Measurements from ENCODE around the gene SLIT3.

The SLIT3 gene

DNA sequence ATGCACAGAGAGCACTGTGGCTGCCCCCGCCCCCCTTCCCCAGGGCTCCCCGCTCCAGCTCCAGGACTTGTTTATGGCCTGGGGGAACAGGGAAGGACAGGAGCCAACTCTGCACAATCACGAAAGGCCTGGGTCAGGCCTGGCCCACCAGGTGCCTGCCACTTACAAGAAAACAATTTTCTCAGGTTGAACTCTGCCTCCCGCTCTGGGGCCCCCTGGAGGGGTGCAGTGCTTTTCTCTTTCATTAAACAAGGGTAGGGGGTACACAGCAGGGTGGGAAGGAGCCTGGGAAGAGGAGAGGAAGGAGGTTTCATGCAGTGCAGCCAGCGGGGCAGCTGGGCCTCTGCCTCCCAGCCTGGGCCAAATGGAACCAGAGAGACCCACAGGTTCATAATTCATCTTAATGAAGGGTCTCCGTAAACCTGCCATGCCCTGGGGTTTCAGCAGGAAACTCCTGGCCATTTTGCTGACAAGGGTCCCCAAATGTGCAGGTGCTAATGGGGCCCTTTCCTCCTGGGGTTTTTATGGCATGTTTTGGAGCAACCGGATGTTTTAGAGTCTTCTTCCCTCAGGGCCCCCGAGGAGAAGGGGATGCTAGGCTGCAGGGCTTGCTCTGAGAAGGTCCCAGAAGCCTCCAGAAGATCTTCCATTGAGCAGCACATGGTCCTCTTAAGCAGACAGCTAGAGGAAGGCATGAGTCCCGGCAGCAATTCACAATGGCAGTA lies 219.8 kb downstream of the SLIT3 start:
- TF ChIP-seq, protein P1, sequence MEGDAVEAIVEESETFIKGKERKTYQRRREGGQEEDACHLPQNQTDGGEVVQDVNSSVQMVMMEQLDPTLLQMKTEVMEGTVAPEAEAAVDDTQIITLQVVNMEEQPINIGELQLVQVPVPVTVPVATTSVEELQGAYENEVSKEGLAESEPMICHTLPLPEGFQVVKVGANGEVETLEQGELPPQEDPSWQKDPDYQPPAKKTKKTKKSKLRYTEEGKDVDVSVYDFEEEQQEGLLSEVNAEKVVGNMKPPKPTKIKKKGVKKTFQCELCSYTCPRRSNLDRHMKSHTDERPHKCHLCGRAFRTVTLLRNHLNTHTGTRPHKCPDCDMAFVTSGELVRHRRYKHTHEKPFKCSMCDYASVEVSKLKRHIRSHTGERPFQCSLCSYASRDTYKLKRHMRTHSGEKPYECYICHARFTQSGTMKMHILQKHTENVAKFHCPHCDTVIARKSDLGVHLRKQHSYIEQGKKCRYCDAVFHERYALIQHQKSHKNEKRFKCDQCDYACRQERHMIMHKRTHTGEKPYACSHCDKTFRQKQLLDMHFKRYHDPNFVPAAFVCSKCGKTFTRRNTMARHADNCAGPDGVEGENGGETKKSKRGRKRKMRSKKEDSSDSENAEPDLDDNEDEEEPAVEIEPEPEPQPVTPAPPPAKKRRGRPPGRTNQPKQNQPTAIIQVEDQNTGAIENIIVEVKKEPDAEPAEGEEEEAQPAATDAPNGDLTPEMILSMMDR (conservative IDR thresholded peaks at IDR 0.05; ENCODE audit: low read length): no peak
- no peak overlapping the region for H3K4me3 ChIP-seq (ENCODE audit: low read length)
- no peak for DNase-seq (ENCODE audit: low read depth)

DNA sequence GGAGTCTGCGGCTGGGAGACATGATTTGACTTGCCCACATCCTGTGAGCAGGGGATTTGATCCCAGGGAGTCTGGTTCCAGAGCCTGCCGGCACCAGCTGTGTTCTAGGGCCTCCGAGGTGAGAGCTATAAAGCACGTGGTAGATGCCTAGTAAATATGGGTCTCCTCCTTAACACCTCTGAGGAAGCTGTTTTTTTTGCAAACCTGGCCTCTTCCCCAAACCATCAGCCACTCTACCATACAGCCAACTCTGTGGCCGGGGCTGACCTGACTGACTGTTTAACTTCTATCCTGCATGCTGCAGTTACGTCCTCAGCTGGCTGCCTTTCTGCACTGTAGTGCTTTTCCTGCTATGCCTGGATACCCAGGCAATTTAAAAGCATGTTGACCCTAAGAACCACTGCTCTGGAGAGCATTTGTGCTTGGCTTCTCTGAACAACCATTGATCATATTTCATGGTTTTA lies 220.5 kb downstream of the SLIT3 start:
- TF ChIP-seq, protein P1 (conservative IDR thresholded peaks at IDR 0.05; ENCODE audit: low read length): no peak
- no peak overlapping the region for H3K4me3 ChIP-seq (ENCODE audit: low read length)
- no peak for DNase-seq (ENCODE audit: low read depth)

DNA sequence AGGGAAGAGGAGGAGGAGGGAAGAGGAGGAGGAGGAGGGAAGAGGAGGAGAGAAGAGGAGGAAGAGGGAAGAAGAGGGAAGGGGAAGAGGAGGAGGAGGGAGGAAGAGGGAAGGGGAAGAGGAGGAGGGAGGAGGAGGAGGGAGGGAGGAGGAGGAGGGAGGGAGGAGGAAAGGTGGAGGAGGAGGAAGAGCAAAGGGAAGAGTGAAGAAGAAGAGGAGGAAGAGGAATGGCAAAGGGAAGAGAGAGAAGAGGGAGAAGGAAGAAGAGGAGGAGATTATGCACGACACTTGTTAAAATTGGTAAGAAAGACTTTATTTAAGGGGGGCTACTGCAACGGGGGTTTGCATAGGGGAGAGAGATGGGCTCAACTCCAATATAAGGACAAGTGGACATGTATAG lies 221.2 kb downstream of the SLIT3 start:
- no peak overlapping the region for H3K4me3 ChIP-seq (ENCODE audit: low read length)
- TF ChIP-seq, protein P1 (conservative IDR thresholded peaks at IDR 0.05; ENCODE audit: low read length): no peak
- no peak for DNase-seq (ENCODE audit: low read depth)

DNA sequence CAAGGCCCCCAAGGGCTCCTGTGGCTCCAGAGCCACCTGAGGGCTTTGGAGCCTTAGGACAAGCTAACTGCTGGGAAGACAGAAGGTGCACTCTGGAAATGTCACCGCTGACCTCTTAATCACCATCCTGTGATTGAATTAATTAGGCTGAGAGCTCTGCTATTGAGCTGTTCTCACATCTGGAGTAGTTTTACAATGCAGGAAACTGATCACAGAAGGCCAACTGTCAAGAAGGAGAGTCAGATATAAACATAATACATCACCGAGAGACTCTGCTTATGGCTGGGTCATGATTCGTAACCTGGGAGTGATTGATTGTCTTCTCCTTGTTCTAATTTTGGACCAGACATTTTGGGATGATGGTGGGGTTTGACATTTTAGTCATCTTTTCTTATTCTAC lies 226.1 kb downstream of the SLIT3 start:
- H3K4me3 ChIP-seq (ENCODE audit: low read length): no peak overlapping the region
- TF ChIP-seq, protein P1 (conservative IDR thresholded peaks at IDR 0.05; ENCODE audit: low read length): no peak
- DNase-seq (ENCODE audit: low read depth): no peak

DNA sequence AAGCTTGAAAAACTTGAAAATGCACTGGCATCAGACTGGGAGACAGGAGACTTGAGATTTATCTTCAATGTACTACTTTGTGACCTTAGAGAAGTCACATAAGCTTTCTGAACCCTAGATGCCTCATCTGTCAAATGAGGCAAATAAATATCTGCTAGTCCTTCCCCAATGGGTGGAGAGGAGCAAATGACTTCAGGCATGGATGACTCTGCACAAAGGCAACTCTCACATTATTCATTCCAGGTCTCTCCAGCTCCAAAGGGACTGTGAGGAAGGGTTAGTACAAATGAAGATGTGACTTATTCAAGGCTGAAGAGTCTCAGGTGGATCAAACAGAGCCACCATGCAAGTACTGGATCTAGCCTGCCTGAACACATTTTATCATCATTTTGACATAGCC lies 228.7 kb downstream of the SLIT3 start:
- no peak for DNase-seq (ENCODE audit: low read depth)
- TF ChIP-seq, protein P1 (conservative IDR thresholded peaks at IDR 0.05; ENCODE audit: low read length): no peak
- no peak overlapping the region for H3K4me3 ChIP-seq (ENCODE audit: low read length)

DNA sequence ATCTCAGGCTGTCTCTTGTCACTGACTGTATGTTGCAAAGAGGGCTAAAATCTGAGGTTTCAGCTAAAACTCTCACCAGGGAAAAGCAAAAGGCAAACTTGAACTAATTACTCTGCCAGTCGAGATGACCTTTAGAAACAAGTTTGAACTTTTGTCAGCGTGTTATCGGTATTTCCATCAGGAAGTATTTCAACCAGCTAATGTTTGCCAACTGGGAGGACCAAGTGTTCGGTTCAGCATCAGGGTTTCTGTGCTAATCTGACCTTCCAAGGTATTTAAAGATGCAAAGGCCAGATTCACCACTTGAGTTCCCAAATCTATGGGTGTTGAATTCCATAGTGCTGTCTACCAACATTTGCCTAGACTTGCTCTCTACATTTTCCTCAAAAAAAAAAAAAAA lies 230.5 kb downstream of the SLIT3 start:
- TF ChIP-seq, protein P1 (conservative IDR thresholded peaks at IDR 0.05; ENCODE audit: low read length): no peak
- no peak overlapping the region for H3K4me3 ChIP-seq (ENCODE audit: low read length)
- DNase-seq (ENCODE audit: low read depth): no peak

DNA sequence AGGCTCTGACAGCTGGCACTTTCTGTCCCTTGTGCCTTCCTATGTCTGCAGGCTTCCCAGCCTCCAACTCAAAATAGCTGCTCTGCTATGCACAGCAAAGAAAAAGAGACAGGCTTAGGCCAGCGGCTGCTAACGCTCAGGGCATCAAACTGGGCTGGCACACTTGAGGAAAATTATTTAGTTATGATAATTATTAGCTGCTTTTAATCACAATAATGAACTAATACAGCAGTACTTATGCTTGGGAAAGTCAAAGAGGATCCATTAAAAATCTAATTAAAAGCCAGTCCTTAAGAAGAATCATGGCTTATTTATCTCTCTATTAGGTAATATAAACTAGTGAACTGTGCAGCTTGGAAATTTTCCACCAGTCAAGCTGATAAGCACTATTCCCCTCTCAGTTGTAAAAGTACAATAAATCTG lies 233.2 kb downstream of the SLIT3 start:
- DNase-seq (ENCODE audit: low read depth): no peak
- no peak overlapping the region for H3K4me3 ChIP-seq (ENCODE audit: low read length)
- TF ChIP-seq, protein P1 (conservative IDR thresholded peaks at IDR 0.05; ENCODE audit: low read length): no peak
